ENCODE data around the gene TRIOBP. TPM values are rescaled to one million over a fixed set of nuclear protein-coding genes. Genes with fewer than 3 reads are reported as not detected.

TRIOBP gene
- total and polyA plus RNA-seq, 2 of the 13 experiments (the other 11 are each of a cell fraction or from before 2014, with no cell fraction given) = 6.1 to 15.4 TPM

DNA sequence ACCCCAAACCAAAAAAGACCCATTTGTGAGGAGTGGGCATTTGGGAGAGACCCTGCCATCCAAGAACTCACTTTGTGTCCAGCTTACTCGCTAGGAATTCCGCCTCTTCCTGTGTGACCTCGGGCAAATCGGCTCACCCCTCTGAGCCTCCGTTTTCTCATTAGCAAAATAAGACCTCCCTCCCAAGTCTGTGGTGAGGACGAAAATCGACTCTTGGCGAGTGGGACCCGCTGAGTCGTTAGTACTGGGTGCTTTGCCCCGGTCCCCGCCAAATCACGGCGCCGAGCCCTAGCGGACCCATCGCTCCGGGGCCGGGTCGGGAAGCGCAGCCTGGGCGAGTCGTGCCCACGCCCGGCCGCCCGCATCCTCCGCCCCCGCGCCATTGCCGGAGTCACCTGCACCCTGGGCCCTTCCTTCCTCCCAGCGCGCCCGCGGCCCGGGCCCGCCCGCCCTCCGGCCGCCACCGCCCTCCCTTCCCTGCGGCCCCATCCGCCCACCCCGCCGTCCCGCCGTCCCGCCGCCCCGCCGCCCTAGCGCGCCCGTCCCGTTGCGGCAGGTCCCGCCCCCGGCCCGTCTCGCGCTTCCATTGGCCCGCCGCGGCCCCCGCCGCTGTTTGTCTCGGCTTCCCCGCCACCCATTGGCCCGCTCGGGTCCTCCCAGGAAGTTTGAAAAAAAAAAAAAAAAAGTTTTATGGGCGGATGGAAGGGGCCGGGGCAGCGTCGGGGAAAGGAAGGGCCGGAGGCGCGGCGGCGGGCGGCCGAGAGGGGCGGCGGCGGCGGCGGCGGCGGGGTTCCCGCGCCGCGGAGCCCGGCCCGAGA is 48.9 kb downstream of the TRIOBP start:
- DNase-seq (ENCODE audit: low spot score) (peak; percentile 80), ATAC-seq (peak; percentile 75), FAIRE-seq (peak; percentile 15)
- in situ Hi-C loops (cut with HindIII; ENCODE audit: extremely low pct_ligation_motif_present, low pct_unique_long_range_greater_than_20kb) (no loop called here), intact Hi-C loops (cut with micrococcal nuclease; ENCODE audit: unreplicated experiment) (loop anchor here (5.0 to 10.0 kb wide), 2 partner anchors 57 to 119 kb away; no protein-coding TSS in a partner anchor)
- H3K4me1 ChIP-seq (ENCODE audit: insufficient read depth, low read length) = peaks cover 65% of the 10 kb centered on the region
- peak overlapping the region; percentile 82 to 98 (median 84) for H3K4me3 ChIP-seq (replicated peaks in 1 of 3; ENCODE audit: insufficient read depth in 1 of 3, low read depth in 2 of 3, low read length in 3 of 3)
- H3K9me3 ChIP-seq (ENCODE audit: low read length) = no peaks in the 10 kb centered on the region
- TSS peak; percentile 67 for BruUV-seq (replicated peaks)
- no peaks in the 10 kb centered on the region for H3K36me3 ChIP-seq (replicated peaks in 1 of 2; ENCODE audit: control insufficient read depth in 1 of 2, insufficient read depth in 2 of 2, low read length in 2 of 2)
- CTCF ChIA-PET (ENCODE audit: low intra/inter-chr PET ratio, low total read pairs) = no interaction called here
- H3K79me2 ChIP-seq (ENCODE audit: insufficient read depth, low read length) = peaks cover 14% of the 10 kb centered on the region
- peak overlapping the region; percentile 67 for H3K27ac ChIP-seq (ENCODE audit: extremely low read length, insufficient read depth, low read length)
- H3K27me3 ChIP-seq (ENCODE audit: control insufficient read depth in 1 of 2, insufficient read depth in 2 of 2, low read length in 2 of 2) = no peaks in the 10 kb centered on the region
- WGBS (ENCODE audit: low lambda C conversion rate) = 2% methylated on average over 27 of the region's 94 CpGs
- no peak overlapping the region for H2AFZ ChIP-seq (ENCODE audit: low read length)
- H3K4me2 ChIP-seq (ENCODE audit: low read depth, low read length) = peak overlapping the region; percentile 97
- POLR2A ChIA-PET = no interaction called here
- no peaks in the 10 kb centered on the region for H4K20me1 ChIP-seq (ENCODE audit: insufficient read depth, low read length)
- H3K9ac ChIP-seq (ENCODE audit: insufficient read depth, low read depth, low read length) = peak overlapping the region; percentile 91
- TF ChIP-seq, protein P1, sequence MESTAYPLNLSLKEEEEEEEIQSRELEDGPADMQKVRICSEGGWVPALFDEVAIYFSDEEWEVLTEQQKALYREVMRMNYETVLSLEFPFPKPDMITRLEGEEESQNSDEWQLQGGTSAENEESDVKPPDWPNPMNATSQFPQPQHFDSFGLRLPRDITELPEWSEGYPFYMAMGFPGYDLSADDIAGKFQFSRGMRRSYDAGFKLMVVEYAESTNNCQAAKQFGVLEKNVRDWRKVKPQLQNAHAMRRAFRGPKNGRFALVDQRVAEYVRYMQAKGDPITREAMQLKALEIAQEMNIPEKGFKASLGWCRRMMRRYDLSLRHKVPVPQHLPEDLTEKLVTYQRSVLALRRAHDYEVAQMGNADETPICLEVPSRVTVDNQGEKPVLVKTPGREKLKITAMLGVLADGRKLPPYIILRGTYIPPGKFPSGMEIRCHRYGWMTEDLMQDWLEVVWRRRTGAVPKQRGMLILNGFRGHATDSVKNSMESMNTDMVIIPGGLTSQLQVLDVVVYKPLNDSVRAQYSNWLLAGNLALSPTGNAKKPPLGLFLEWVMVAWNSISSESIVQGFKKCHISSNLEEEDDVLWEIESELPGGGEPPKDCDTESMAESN (CRISPR knock-in tag; conservative IDR thresholded peaks at IDR 0.05) = 0 out of 2 replicates have a peak, but pooled peaks have one; percentile 35
- TF ChIP-seq FOXP1 (IDR thresholded peaks at IDR 0.05) = no peak
- no peak for TF ChIP-seq FOXP1 (CRISPR knock-in tag; IDR thresholded peaks at IDR 0.05)
- TF ChIP-seq POLR2G (IDR thresholded peaks at IDR 0.05; ENCODE audit: low read depth, low read length) = peak; percentile 59
- TF ChIP-seq PHF8 (CRISPR knock-in tag; IDR thresholded peaks at IDR 0.05) = peak; percentile 44; the same call in 1 of the 2 replicates
- TF ChIP-seq, protein P2, sequence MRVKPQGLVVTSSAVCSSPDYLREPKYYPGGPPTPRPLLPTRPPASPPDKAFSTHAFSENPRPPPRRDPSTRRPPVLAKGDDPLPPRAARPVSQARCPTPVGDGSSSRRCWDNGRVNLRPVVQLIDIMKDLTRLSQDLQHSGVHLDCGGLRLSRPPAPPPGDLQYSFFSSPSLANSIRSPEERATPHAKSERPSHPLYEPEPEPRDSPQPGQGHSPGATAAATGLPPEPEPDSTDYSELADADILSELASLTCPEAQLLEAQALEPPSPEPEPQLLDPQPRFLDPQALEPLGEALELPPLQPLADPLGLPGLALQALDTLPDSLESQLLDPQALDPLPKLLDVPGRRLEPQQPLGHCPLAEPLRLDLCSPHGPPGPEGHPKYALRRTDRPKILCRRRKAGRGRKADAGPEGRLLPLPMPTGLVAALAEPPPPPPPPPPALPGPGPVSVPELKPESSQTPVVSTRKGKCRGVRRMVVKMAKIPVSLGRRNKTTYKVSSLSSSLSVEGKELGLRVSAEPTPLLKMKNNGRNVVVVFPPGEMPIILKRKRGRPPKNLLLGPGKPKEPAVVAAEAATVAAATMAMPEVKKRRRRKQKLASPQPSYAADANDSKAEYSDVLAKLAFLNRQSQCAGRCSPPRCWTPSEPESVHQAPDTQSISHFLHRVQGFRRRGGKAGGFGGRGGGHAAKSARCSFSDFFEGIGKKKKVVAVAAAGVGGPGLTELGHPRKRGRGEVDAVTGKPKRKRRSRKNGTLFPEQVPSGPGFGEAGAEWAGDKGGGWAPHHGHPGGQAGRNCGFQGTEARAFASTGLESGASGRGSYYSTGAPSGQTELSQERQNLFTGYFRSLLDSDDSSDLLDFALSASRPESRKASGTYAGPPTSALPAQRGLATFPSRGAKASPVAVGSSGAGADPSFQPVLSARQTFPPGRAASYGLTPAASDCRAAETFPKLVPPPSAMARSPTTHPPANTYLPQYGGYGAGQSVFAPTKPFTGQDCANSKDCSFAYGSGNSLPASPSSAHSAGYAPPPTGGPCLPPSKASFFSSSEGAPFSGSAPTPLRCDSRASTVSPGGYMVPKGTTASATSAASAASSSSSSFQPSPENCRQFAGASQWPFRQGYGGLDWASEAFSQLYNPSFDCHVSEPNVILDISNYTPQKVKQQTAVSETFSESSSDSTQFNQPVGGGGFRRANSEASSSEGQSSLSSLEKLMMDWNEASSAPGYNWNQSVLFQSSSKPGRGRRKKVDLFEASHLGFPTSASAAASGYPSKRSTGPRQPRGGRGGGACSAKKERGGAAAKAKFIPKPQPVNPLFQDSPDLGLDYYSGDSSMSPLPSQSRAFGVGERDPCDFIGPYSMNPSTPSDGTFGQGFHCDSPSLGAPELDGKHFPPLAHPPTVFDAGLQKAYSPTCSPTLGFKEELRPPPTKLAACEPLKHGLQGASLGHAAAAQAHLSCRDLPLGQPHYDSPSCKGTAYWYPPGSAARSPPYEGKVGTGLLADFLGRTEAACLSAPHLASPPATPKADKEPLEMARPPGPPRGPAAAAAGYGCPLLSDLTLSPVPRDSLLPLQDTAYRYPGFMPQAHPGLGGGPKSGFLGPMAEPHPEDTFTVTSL (CRISPR knock-in tag; IDR thresholded peaks at IDR 0.05; ENCODE audit: borderline replicate concordance) = no peak
- TF ChIP-seq, protein P3, sequence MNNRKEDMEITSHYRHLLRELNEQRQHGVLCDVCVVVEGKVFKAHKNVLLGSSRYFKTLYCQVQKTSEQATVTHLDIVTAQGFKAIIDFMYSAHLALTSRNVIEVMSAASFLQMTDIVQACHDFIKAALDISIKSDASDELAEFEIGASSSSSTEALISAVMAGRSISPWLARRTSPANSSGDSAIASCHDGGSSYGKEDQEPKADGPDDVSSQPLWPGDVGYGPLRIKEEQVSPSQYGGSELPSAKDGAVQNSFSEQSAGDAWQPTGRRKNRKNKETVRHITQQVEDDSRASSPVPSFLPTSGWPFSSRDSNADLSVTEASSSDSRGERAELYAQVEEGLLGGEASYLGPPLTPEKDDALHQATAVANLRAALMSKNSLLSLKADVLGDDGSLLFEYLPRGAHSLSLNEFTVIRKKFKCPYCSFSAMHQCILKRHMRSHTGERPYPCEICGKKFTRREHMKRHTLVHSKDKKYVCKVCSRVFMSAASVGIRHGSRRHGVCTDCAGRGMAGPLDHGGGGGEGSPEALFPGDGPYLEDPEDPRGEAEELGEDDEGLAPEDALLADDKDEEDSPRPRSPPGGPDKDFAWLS (CRISPR knock-in tag; IDR thresholded peaks at IDR 0.05; ENCODE audit: borderline replicate concordance) = no peak
- peak; percentile 39 for TF ChIP-seq ZFP36 (IDR thresholded peaks at IDR 0.05; ENCODE audit: borderline replicate concordance, low read depth, low read length, partially characterized antibody)
- peak; percentile 17; the same call in 1 of the 2 replicates for TF ChIP-seq BCL6 (CRISPR knock-in tag; IDR thresholded peaks at IDR 0.05)
- TF ChIP-seq, protein P4, sequence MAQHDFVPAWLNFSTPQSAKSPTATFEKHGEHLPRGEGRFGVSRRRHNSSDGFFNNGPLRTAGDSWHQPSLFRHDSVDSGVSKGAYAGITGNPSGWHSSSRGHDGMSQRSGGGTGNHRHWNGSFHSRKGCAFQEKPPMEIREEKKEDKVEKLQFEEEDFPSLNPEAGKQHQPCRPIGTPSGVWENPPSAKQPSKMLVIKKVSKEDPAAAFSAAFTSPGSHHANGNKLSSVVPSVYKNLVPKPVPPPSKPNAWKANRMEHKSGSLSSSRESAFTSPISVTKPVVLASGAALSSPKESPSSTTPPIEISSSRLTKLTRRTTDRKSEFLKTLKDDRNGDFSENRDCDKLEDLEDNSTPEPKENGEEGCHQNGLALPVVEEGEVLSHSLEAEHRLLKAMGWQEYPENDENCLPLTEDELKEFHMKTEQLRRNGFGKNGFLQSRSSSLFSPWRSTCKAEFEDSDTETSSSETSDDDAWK (CRISPR knock-in tag; IDR thresholded peaks at IDR 0.05) = no peak
- TF ChIP-seq, protein P5, sequence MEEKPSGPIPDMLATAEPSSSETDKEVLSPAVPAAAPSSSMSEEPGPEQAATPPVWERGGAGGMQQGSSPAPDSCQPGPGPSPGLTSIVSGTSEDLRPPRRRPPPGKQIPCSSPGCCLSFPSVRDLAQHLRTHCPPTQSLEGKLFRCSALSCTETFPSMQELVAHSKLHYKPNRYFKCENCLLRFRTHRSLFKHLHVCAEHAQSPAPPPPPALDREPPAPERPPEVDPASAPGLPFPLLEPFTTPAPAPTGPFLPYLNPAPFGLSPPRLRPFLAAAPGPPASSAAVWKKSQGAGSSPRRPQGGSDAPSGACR (CRISPR knock-in tag; IDR thresholded peaks at IDR 0.05) = 0 out of 2 replicates have a peak, but pooled peaks have one; percentile 82
